OCI-LY7 (cell line): ENCODE measurements around the gene RPS14.

Experiments
- EZH2phosphoT487 ChIP-seq: fragments of 200-600 bp; sonication (generic); IDR thresholded peaks from 2 replicates; pipeline ENCODE4 v1.6.1; 2018; ENCODE audit warnings: low read depth, borderline replicate concordance, mild to moderate bottlenecking, mixed run types, antibody characterized with exemption, low read length, moderate library complexity, mixed read lengths
- TF ChIP-seq, protein P1 (sequence below): fragments of 200-600 bp; sonication (generic); conservative IDR thresholded peaks from 2 replicates; pipeline ENCODE4 v1.5.1; 2014; ENCODE audit warnings: mild to moderate bottlenecking, antibody characterized with exemption, low read length, moderate library complexity, mixed read lengths

DNA sequence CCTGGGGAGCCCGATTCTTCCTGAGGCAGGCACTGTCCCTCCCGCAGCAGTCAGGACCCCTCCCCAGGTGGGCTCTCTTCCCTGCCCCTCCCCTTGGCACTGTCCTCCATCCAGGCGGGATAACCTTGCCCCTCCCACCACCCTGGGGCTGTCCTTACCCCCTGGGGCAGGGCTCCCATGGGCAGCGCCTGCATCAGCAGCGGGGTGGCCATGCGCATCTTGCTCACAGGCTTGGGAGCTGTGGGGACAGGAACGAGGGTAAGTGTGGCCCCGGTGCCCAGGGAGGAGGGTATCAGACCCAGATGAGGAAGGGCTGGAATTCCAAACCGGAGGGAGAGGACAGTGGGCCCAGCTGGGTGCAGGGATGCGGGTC, 42.8 kb downstream of the RPS14 start:
- TF ChIP-seq, protein P1, sequence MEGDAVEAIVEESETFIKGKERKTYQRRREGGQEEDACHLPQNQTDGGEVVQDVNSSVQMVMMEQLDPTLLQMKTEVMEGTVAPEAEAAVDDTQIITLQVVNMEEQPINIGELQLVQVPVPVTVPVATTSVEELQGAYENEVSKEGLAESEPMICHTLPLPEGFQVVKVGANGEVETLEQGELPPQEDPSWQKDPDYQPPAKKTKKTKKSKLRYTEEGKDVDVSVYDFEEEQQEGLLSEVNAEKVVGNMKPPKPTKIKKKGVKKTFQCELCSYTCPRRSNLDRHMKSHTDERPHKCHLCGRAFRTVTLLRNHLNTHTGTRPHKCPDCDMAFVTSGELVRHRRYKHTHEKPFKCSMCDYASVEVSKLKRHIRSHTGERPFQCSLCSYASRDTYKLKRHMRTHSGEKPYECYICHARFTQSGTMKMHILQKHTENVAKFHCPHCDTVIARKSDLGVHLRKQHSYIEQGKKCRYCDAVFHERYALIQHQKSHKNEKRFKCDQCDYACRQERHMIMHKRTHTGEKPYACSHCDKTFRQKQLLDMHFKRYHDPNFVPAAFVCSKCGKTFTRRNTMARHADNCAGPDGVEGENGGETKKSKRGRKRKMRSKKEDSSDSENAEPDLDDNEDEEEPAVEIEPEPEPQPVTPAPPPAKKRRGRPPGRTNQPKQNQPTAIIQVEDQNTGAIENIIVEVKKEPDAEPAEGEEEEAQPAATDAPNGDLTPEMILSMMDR: no peak
- TF ChIP-seq EZH2phosphoT487: no peak
